PFSK-1 (cell line): ENCODE results near the gene MAN2B2.

Experiments
- POLR2AphosphoS5 ChIP-seq: IDR thresholded peaks from 2 replicates; pipeline ENCODE4 v1.6.1; 2012; ENCODE audit warnings: low read depth, mild to moderate bottlenecking, control low read depth, low read length, moderate library complexity
- SIN3A ChIP-seq: IDR thresholded peaks from 2 replicates; pipeline ENCODE4 v1.6.1; 2012; ENCODE audit warnings: mild to moderate bottlenecking, low read length, moderate library complexity, borderline replicate concordance; ENCODE audit not compliant: insufficient read depth
- TF ChIP-seq, protein P1 (sequence below), 2 experiments: IDR thresholded peaks; 2 replicates each; pipeline versions ENCODE4 v1.6.1 to v1.8.0; 2011 to 2012; ENCODE audit warnings: low read depth in 2 of 2, low read length in 2 of 2, control low read depth in 1 of 2, inconsistent platforms in 1 of 2, mild to moderate bottlenecking in 1 of 2, moderate library complexity in 1 of 2; ENCODE audit not compliant: insufficient read depth in 1 of 2

- no peak for TF ChIP-seq POLR2AphosphoS5
- TF ChIP-seq, protein P1, sequence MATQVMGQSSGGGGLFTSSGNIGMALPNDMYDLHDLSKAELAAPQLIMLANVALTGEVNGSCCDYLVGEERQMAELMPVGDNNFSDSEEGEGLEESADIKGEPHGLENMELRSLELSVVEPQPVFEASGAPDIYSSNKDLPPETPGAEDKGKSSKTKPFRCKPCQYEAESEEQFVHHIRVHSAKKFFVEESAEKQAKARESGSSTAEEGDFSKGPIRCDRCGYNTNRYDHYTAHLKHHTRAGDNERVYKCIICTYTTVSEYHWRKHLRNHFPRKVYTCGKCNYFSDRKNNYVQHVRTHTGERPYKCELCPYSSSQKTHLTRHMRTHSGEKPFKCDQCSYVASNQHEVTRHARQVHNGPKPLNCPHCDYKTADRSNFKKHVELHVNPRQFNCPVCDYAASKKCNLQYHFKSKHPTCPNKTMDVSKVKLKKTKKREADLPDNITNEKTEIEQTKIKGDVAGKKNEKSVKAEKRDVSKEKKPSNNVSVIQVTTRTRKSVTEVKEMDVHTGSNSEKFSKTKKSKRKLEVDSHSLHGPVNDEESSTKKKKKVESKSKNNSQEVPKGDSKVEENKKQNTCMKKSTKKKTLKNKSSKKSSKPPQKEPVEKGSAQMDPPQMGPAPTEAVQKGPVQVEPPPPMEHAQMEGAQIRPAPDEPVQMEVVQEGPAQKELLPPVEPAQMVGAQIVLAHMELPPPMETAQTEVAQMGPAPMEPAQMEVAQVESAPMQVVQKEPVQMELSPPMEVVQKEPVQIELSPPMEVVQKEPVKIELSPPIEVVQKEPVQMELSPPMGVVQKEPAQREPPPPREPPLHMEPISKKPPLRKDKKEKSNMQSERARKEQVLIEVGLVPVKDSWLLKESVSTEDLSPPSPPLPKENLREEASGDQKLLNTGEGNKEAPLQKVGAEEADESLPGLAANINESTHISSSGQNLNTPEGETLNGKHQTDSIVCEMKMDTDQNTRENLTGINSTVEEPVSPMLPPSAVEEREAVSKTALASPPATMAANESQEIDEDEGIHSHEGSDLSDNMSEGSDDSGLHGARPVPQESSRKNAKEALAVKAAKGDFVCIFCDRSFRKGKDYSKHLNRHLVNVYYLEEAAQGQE (IDR thresholded peaks at IDR 0.05; ENCODE audit: insufficient read depth in 1 of 2, low read depth in 2 of 2, low read length in 2 of 2): no peak
- no peak for TF ChIP-seq SIN3A
These were observed 42.9 kb upstream of the MAN2B2 start for GRCh38 chr4:6532102-6532501.
